Neural crest cell (in vitro differentiated cells): ENCODE results near the gene FAM217A. TPM values are rescaled to one million over a fixed set of nuclear protein-coding genes. Genes with fewer than 3 reads are reported as not detected.

Experiments used
- DNase-seq: peaks from one replicate; pipeline ENCODE4 v3.0.0; 2021; ENCODE audit warnings: low read depth, mixed read lengths, low spot score
- H3K27ac Mint-ChIP-seq: one replicate; pipeline ENCODE4 v1.8.0; 2021; ENCODE audit warnings: mild to moderate bottlenecking, mixed read lengths; ENCODE audit not compliant: unreplicated experiment
- H3K27me3 Mint-ChIP-seq: 2 replicates; pipeline ENCODE4 v1.8.0; 2021; ENCODE audit warnings: low read depth, mild to moderate bottlenecking, mixed read lengths
- H3K36me3 Mint-ChIP-seq: 2 replicates; pipeline ENCODE4 v1.8.0; 2021; ENCODE audit warnings: low read depth, mild to moderate bottlenecking, mixed read lengths
- H3K4me1 Mint-ChIP-seq: 2 replicates; pipeline ENCODE4 v1.8.0; 2021; ENCODE audit warnings: mixed read lengths
- H3K4me3 Mint-ChIP-seq: one replicate; pipeline ENCODE4 v1.8.0; 2021; ENCODE audit warnings: mild to moderate bottlenecking, mixed read lengths
- H3K9me3 Mint-ChIP-seq: 2 replicates; pipeline ENCODE4 v1.8.0; 2021; ENCODE audit warnings: mixed read lengths
- CTCF ChIP-seq: fragments of 200-600 bp; sonication (generic); conservative IDR thresholded peaks from 2 replicates; pipeline ENCODE4 v1.5.0; 2021; ENCODE audit warnings: antibody characterized with exemption, mild to moderate bottlenecking
- total RNA-seq: library from RNA; stranded (reverse); gene quantifications from 2 replicates; pipeline ENCODE4 v1.2.1, GENCODE V29; 2021

FAM217A gene
- total RNA-seq, 1 donor from 2014 or later, result not detected

GRCh38 chr6:4107873-4108272, 28.9 kb upstream of the FAM217A start:
- H3K4me3 Mint-ChIP-seq, result no peak overlapping the region

GRCh38 chr6:4105980-4106536, 27.1 kb upstream of the FAM217A start:
- Mint-ChIP-seq H3K9me3 (no peaks in the 10 kb centered on the region), H3K27me3 (no peaks in the 10 kb centered on the region), H3K4me1 (peaks cover 5% of the 10 kb centered on the region), H3K27ac (no peak overlapping the region), H3K36me3 (no peaks in the 10 kb centered on the region), H3K4me3 (no peak overlapping the region)
- TF ChIP-seq CTCF, result no peak
- no peak for DNase-seq

More at GRCh38 chr6:4107873-4108272, 28.9 kb upstream of the FAM217A start:
- Mint-ChIP-seq H3K27me3 (no peaks in the 10 kb centered on the region), H3K4me1 (peaks cover 5% of the 10 kb centered on the region), H3K36me3 (peaks cover 4% of the 10 kb centered on the region), H3K27ac (no peak overlapping the region), H3K9me3 (peaks cover 8% of the 10 kb centered on the region)
- TF ChIP-seq CTCF, result no peak
- no peak for DNase-seq

- H3K27ac Mint-ChIP-seq, result no peak overlapping the region
- no peaks in the 10 kb centered on the region for H3K27me3 Mint-ChIP-seq
- no peaks in the 10 kb centered on the region for H3K36me3 Mint-ChIP-seq
- H3K4me3 Mint-ChIP-seq, result no peak overlapping the region
- TF ChIP-seq CTCF, result no peak
- H3K9me3 Mint-ChIP-seq, result no peaks in the 10 kb centered on the region
- DNase-seq, result no peak
- H3K4me1 Mint-ChIP-seq, result no peaks in the 10 kb centered on the region
Observed at GRCh38 chr6:4103929-4104328, 25.0 kb upstream of the FAM217A start.

- no peaks in the 10 kb centered on the region for H3K27me3 Mint-ChIP-seq
- no peak for DNase-seq
- no peaks in the 10 kb centered on the region for H3K4me1 Mint-ChIP-seq
- no peak overlapping the region for H3K27ac Mint-ChIP-seq
- no peak for TF ChIP-seq CTCF
- H3K9me3 Mint-ChIP-seq, result no peaks in the 10 kb centered on the region
- no peaks in the 10 kb centered on the region for H3K36me3 Mint-ChIP-seq
- no peak overlapping the region for H3K4me3 Mint-ChIP-seq
Observed at GRCh38 chr6:4102687-4103244, 23.8 kb upstream of the FAM217A start.

- no peaks in the 10 kb centered on the region for H3K4me1 Mint-ChIP-seq
- H3K4me3 Mint-ChIP-seq, result no peak overlapping the region
- no peak for TF ChIP-seq CTCF
- no peak for DNase-seq
- no peaks in the 10 kb centered on the region for H3K9me3 Mint-ChIP-seq
- no peak overlapping the region for H3K27ac Mint-ChIP-seq
- H3K27me3 Mint-ChIP-seq, result no peaks in the 10 kb centered on the region
- no peaks in the 10 kb centered on the region for H3K36me3 Mint-ChIP-seq
Observed at GRCh38 chr6:4101298-4101697, 22.4 kb upstream of the FAM217A start.
